OCI-M2 (cell line): ENCODE measurements around the gene PHF3.

ENCODE experiments used
- DNase-seq: peaks from one replicate; lab custom pipeline; 2025; ENCODE audit not compliant: unreplicated experiment; lab: John Stamatoyannopoulos, UW

PHF3 gene, protein sequence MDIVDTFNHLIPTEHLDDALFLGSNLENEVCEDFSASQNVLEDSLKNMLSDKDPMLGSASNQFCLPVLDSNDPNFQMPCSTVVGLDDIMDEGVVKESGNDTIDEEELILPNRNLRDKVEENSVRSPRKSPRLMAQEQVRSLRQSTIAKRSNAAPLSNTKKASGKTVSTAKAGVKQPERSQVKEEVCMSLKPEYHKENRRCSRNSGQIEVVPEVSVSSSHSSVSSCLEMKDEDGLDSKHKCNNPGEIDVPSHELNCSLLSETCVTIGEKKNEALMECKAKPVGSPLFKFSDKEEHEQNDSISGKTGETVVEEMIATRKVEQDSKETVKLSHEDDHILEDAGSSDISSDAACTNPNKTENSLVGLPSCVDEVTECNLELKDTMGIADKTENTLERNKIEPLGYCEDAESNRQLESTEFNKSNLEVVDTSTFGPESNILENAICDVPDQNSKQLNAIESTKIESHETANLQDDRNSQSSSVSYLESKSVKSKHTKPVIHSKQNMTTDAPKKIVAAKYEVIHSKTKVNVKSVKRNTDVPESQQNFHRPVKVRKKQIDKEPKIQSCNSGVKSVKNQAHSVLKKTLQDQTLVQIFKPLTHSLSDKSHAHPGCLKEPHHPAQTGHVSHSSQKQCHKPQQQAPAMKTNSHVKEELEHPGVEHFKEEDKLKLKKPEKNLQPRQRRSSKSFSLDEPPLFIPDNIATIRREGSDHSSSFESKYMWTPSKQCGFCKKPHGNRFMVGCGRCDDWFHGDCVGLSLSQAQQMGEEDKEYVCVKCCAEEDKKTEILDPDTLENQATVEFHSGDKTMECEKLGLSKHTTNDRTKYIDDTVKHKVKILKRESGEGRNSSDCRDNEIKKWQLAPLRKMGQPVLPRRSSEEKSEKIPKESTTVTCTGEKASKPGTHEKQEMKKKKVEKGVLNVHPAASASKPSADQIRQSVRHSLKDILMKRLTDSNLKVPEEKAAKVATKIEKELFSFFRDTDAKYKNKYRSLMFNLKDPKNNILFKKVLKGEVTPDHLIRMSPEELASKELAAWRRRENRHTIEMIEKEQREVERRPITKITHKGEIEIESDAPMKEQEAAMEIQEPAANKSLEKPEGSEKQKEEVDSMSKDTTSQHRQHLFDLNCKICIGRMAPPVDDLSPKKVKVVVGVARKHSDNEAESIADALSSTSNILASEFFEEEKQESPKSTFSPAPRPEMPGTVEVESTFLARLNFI (N-terminal part only)

DNA sequence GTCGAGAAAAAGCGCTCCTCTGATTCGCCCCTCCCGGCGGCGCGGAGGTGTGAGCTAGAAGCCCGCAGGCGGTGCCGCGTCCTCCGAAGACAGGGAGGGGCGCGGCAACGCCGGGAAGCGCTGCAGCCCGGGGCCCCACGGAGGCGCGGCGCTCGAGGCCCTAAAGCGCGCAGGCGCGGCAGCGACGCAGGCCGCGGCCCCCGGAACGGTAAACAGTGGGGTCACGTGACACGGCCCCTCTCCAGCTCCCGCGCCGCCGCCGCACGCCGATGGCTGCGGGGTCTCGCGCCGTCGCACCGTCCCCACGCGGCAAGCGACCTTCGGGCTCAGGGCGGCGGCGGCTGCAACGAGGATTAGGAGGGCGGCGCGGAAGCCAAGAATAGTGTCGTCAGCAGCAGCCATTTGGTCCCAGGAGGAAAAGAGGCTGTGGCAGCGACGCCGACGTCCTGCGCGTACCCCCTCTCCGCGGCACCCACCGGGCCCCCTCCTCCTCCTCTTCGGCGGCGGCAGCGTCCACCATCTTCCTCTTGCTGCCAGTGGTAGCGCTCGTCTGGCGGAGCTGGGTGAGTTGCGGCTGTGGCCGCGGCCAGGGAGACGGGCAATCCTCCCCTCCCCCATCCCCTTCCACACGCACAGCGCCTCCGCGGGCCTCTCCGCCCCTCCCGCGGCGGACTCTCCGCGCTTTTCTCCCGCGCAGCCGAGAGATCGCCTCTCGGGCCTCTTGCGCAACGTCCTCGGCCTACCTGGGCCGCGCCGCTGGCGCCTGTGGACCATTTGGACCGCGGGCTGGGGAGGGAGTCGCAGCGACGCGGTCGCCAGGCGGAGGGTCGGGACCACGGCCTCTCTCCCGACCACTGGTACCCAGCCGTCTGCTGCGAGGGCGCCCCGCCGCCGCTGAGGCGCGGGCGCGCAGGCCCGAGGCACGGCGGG lies at the start of gene PHF3:
PHF3 (plus strand) TSS at position 215 of the 930 bp plus-strand sequence. CDS start 10,750 bp downstream, outside the sequence.
- peak; percentile 84 for DNase-seq

DNA sequence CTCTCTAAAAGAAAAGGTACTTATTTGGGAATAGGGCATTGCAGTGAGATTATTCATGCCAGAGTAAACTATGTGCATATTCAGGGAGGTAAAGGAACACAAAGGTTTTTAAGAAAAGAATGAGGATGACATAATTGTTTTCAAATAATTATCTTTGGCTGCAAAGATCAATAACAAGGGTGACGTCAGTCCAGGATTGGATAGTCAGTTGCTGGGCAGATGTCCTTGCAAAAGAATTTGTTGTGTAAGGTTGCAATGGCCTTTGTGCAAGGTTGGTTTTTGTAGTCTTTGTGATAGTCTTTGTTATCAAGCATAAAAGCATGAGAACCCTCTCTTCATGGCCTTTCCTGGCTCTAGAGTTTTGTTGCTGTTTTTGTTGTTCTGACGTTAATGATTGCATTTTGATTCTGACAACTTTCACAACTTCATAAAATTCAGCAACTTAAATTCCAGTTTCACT lies 45.6 kb upstream of the PHF3 start:
- no peak for DNase-seq

DNA sequence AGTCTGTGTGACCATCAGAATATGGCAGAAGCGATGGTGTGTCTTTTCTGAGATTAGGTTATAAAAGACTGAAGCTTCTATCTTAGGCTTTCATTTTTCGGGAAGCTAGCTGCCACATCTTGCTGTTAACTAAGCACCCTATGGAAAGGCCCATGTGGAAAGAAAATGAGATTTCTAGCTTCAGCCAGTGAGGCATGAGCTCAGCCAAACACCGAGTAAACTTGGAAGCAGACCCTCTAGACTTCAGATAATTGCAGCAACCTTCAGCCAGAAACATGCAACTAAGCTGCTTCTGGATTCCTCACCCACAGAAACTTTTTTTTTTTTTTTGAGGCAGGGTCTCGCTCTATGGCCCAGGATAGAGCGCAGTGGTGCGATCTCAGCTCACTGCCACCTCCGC lies 42.7 kb upstream of the PHF3 start:
- DNase-seq = no peak

DNA sequence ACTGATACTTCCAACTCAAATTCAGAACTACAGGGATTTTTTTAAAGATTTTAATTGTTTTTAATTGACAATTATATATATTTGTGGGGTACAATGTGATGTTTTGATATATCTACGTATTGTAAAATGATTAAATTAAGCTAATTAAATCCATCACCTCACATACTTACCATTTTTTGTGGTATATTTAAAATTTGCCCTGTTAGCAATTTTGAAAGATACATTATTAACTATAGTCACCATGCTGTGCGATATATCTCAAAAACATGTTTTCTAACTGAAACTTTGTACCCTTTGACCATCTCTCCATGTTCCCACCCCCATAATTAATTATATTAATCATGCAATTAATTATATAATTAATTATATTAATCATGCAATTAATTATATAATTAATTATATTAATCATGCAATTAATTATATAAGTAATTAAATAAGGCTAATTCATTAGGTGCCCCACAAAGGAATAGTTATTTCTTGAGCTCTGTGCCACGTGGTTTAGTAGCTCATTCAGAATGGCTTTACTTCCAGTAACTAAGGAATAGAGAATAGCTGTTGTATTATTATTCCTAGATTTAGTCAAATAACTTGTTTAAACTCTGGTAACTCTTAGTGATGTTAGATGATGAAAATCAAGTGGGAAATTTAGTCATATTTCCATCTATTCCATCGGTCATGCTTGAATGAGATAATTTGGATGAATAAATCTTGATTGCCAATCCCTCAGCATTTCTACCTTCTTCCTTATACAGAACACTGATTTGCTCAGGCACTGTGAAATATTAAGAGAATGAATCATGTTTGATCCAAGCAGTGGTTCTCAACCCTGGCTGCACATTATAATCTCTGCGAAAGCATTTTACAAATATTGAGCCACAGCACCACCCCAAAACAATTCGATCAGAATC lies 38.2 kb upstream of the PHF3 start:
- no peak for DNase-seq

DNA sequence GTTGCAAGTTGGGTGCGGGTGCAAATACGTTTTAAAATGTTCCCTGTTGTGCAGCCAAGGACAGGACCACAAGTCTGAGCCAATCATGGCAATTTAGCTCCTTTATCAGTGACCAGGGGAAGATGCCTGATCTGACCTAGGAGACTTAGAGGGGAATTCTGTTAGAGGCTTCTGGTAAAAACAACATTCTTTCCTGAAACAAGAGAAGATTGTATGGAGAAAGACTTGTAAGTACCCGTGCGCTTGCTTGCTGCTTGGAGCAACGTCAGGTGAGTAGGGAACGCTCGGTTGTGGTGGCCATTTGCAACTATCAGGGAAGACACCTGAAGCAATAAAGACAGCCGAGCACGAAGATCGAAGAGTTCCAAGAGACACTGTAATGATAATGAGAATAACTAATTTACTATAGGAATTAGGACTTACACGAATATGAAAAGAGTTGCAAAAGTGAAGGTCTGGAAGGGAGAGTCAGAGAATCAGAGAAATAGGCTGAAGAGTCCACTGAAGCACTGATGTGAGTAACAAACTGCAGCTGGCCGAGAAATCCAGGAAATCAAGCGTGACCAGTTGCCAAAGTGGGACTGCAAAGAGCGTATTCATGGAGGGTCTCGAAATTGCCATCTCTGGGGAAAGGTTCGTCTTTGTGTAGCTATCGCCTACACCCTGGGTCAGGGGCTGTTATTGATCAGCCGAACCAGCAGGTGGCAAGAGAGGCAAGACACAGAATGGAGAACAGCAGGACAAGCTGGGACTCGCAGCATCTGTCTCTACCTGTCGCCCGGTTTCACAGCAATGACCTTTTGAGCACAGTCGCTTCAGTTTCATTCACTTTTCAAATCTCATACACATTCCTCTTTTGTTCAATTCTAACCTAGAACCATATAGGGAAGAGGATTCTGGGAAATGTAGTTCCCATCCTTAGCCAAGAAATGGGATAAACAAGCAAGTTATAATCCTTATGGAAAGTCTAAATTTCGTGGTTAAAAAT lies 37.3 kb upstream of the PHF3 start:
- peak; percentile 61 for DNase-seq

DNA sequence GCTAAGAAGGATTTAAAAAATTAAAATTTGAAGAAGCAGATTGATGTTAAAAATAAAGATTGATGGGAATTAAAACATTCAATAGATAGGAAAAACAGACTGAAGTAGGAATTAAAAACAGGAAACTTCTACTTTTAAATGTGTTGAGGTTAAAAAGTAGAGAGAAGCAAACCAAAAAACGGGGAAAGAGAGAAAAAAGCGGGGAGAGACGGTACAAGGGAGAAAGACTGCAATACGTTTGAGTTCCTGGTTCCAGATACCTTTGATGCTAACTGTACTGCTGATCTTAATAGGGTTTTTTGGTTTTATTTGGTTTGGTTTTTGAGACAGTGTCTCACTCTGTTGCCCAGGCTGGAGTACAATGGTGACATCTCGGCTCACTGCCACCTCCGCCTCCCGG lies 36.4 kb upstream of the PHF3 start:
- DNase-seq = no peak

DNA sequence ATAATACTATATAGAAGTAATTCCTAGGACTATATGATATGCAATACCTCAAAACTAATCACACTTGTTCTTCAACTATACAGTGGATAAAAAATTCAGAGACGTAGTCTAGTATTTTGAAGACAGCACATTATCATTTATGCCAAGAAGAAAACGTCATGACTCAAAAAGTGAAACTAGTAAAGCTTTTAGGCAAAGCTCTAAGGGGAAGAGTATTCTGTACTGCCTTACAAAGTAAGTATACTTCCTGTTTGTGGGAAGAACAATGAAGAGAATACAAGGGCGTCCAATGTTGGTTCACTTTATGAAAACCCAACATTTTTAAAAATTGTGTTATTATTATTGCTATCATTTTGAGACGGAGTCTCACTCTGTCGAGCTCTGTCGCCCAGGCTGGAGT lies 35.5 kb upstream of the PHF3 start:
- no peak for DNase-seq

DNA sequence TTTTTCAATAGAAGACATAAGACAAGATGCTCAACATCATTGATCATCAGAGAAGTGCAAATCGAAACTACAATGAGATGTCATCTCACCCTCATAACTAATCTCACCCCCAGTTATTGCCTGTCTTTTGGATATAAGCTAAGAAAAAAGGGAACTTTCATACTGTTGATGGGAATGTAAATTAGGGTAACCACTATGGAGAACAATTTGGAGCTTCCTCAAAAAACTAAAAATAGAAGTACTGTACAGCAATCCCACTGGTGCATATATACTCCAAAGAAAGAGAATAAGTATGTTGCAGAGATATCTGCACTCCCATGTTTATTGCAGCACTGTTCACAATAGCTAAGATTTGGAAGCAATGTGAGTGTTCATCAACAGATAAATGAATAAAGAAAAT lies 26.4 kb upstream of the PHF3 start:
- DNase-seq = no peak

DNA sequence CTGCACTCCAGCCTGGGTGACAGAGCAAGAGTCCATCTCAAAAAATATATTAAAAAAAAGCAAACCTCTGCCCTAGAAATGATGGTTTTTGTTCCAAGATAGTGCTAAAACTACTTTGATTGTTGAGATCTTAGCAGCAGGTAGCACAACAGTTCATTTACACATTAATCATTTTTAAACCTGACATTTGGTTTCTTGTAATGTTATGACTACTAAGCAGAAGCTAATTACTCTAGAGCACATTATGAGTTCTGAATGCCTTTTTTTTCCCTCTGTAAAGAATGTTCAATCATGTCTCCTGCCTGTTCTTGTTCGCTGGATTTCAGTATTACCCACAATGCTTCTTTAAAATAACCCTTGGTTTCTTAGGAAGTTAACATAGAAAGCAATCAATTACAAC lies 24.7 kb upstream of the PHF3 start:
- no peak for DNase-seq

DNA sequence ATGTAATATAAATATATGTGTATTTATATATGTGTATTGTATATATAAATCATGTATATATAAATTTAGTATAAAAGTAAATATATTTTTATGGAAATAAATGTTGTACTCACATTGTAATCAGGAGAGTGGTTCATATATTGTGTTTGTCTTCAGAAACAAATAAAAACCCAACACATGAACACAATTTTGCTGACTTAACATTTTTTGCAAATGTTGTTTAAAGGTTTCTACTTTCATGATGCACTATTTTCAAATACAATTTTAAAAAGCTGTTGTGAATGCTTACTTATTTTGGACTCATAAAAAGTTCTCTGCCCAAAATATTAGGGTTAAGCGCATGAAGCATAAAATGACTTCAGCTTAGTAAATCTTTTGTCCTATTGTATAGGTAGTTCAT lies 24.0 kb upstream of the PHF3 start:
- DNase-seq = no peak

DNA sequence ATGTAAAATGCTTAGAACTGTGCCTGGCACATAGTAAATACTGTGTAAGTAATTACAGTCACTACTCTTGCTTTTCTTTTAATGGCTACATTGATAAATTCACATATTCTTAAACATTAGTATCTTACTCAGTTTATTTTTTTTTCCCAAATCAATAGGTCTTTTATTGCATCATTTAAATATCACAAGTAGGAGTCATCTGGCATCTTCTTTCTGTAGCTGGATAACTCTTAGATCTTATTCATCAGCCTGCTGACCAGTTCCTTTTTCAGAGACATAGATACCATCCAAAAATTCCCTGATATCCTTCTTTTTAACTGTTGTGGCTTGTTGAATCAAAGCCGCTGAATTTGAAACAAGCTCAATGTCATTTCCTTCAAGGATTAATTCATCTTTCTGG lies 20.0 kb upstream of the PHF3 start:
- no peak for DNase-seq

DNA sequence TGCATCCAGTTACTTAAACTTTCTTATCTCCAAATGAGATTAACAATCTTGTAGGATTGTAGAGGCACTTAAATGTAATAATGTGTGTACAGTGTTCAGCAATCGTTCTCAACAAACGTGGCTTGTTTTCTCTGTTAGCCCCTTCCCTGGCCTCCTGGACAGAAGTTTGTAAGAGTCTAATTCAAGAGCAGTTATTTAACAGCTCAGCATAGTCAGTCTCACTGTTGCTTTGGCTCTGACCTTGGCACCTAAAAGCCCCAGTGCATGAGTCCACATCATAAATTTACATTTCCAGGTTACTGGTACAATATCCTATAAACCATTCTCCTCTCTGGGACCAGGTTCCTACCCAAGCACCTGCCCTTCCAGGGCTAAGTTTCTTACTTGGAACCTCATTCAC lies 11.5 kb upstream of the PHF3 start:
- DNase-seq = no peak

DNA sequence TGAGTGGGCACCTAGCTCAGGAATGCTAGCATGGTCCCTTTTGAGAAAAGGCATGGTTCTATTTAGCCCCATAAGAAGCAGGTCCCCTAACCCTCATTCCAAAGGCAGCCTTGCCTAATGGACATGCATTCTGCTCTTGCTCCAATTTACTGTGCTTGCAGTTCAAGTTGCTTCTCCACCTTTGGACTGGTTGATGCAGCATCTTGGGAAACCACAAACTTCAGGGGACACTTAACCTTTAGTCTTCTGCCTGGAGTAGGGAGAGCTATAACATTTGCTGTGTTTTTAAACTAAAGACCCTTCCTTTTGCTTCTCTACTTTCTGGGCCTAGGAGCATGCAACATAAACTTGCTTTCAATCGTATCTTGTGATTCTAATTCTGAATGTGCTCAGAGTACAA lies 5.1 kb upstream of the PHF3 start:
- DNase-seq = no peak

DNA sequence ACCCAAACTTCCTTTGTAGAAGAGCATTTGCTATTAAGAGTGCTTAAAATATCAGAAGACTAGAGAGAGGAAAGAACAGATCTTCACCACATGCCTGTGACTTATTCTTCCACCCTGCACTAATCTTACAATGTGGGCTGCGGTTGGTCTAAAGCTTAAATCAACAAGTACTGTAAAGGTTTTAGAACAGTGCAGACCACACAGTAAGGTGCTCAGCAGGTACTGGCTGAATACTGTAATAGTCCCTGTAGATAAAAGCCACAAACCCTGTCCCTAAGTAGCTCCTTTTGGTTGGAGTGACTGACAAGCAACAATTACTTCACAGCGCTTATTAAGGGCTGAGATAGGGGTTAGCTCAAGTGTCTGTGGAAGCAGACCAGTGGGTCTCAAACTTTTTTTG lies 972 bp upstream of the PHF3 start:
- no peak for DNase-seq

DNA sequence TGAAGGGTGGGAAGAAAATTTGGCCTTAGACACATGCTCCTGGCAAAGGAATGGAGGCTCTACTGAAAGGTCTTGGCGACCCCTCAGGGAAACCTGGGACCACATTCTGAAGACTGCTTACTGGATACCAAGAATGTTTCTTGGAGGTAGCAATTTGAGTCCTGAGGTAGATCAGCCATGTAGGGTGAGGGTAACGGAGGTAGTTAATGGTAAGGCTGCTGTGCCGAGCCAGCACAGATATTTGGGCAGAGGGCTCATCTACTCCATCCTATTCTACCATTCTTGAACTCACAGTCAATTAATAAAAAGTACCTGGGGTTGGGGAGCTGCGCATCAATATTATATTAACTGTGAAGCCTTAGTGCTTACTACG lies 401 bp upstream of the PHF3 start:
- peak; percentile 84 for DNase-seq

DNA sequence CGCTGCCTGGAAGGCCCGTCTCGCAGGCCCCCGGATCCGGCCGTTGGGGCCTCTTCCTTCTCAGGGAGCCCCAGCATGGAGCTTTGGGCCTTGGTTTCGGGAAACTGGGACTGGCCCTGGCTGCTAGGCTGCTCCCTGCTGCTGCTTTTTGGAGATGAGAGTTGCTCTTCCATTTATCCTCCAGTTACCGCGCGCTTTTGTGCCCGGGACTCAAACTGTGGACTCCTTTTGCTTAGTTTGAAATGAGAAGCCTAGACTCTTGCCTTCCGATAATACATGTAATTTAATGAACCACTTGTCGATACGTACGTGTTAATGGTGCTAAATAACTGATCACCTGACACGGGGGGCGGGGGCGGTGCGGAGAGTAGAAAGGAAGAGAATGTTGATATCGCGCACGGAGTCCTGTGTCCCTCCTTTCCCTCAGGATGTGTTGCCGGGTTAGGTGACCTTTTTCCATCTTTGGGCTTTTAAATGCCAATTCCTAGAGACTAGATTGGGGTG lies 968 bp downstream of the PHF3 start:
- DNase-seq = no peak

DNA sequence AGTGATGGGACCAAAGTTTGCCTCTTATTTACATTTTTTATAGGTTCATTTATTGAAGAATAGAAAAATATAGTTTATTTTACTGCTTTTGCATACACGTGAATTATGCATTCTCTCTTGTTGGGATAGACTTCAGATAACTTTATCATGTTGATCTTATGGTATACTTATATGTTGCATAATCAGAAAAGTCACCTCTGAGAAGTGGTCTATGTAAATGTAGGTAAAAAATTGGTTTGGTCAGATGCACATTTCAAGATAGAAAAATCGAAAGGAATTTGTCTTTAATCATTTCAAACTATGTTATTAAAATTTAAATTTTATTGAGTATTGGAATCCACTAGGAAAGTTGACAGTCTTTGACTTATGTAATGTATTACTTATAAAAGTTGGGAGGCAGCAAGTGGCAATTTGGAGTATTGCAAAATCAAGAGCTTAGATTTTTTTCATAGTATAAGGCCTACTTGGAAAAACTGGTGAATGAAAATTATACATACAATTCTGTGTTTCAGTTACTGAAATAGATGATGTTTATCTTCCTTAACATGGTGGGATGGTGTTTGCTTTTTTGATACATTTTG lies 2.4 kb downstream of the PHF3 start:
- DNase-seq = no peak

DNA sequence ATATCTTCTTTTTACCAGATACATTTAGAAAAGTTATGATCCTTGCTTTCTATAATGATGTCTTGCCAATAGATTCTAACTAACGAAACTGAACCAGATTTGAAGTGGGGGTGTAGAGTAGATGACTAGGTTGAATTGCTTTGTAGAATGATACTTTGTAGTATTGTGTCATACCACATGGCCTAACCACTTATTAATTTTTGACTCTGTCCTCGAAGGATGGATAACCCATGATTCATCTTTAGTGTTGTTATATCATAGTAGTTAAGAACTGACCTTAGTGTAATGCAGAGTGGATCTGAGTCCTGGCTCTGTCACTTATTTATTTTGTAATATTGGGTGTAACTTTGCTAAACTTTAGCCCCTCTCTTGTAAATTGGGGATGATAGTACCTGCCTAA lies 4.5 kb downstream of the PHF3 start:
- no peak for DNase-seq
